ENCODE results near the gene SRSF9. TPM values are rescaled to one million over a fixed set of nuclear protein-coding genes. Genes with fewer than 3 reads are reported as not detected.

The SRSF9 gene
- total RNA-seq, 1 experiment from 2014 or later, result 319 TPM

GRCh38 chr12:120475643-120476042 lies 6.1 kb upstream of the SRSF9 start:
- H3K4me3 ChIP-seq (ENCODE audit: low read length), result no peak overlapping the region
- H3K27ac ChIP-seq (ENCODE audit: low read length), result peak overlapping the region; percentile 76; the same call in 1 of the 2 replicates
- H3K36me3 ChIP-seq (ENCODE audit: low read depth, low read length), result no peaks in the 10 kb centered on the region
- no peaks in the 10 kb centered on the region for H3K9me2 ChIP-seq (replicated peaks; ENCODE audit: low read length)
- peaks cover 44% of the 10 kb centered on the region for H3K4me1 ChIP-seq (ENCODE audit: insufficient read depth, low read length)
- no peak for TF ChIP-seq CTCF (conservative IDR thresholded peaks at IDR 0.05; ENCODE audit: low read depth, low read length)
- no peak for TF ChIP-seq EZH2 (IDR thresholded peaks at IDR 0.05; ENCODE audit: low read length, unreplicated experiment)
- TF ChIP-seq EZH2phosphoT487 (IDR thresholded peaks at IDR 0.05; ENCODE audit: borderline replicate concordance, low read length), result no peak
- H4K20me1 ChIP-seq (ENCODE audit: low read length), result no peaks in the 10 kb centered on the region
- peaks cover 34% of the 10 kb centered on the region for H3K79me2 ChIP-seq (ENCODE audit: low read length)
- H2AFZ ChIP-seq (ENCODE audit: low read length), result no peak overlapping the region
- H3F3A ChIP-seq (ENCODE audit: low read length, unreplicated experiment), result peaks cover 5% of the 10 kb centered on the region
- no peaks in the 10 kb centered on the region for H3K27me3 ChIP-seq (ENCODE audit: low read length)
- intact Hi-C loops (cut with micrococcal nuclease), result no loop called here
- ChIA-PET CTCF (interaction anchor here (0.6 kb wide), 1 partner anchor 282 kb away, joined by 3 read pairs; no protein-coding TSS in a partner anchor), POLR2A (ENCODE audit: unreplicated experiment) (no interaction called here)
- H3K9ac ChIP-seq (ENCODE audit: low read length), result no peak overlapping the region
- no peaks in the 10 kb centered on the region for H3K9me3 ChIP-seq (ENCODE audit: low read length)
- no TSS peak for BruUV-seq (replicated peaks)
- ATAC-seq (no peak), DNase-seq (no peak)
- H3K4me2 ChIP-seq (ENCODE audit: low read length), result no peak overlapping the region

- CTCF ChIA-PET, result interaction anchor here (1.1 kb wide), 1 partner anchor 37 kb away, joined by 3 read pairs; the partner anchor contains the start of gene COX6A1
- Histone ChIP-seq H3K4me1 (ENCODE audit: insufficient read depth, low read length) (peaks cover 47% of the 10 kb centered on the region), H3K9me2 (replicated peaks; ENCODE audit: low read length) (no peaks in the 10 kb centered on the region), H3F3A (ENCODE audit: low read length, unreplicated experiment) (peaks cover 5% of the 10 kb centered on the region), H4K20me1 (ENCODE audit: low read length) (no peaks in the 10 kb centered on the region), H3K27ac (ENCODE audit: low read length) (peak overlapping the region; percentile 80), H3K9ac (ENCODE audit: low read length) (peak overlapping the region; percentile 32), H3K4me2 (ENCODE audit: low read length) (peak overlapping the region; percentile 72), H3K27me3 (ENCODE audit: low read length) (no peaks in the 10 kb centered on the region), H2AFZ (ENCODE audit: low read length) (0 out of 2 replicates have a peak overlapping the region, but pooled peaks have one; percentile 1), H3K79me2 (ENCODE audit: low read length) (peaks cover 44% of the 10 kb centered on the region), H3K36me3 (ENCODE audit: low read depth, low read length) (no peaks in the 10 kb centered on the region), H3K4me3 (ENCODE audit: low read length) (peak overlapping the region; percentile 44), H3K9me3 (ENCODE audit: low read length) (no peaks in the 10 kb centered on the region)
- ATAC-seq (peak; percentile 88), DNase-seq (peak; percentile 99)
- POLR2A ChIA-PET (ENCODE audit: unreplicated experiment), result interaction anchor here (0.7 to 1.2 kb wide), 6 partner anchors 9 to 182 kb away, joined by 3 to 12 read pairs (median 4); partner anchors contain the start of genes DYNLL1 and POP5
- intact Hi-C loops (cut with micrococcal nuclease), result loop anchor here (1.0 kb wide), 2 partner anchors 15 to 22 kb away; partner anchors contain the start of gene DYNLL1
- no TSS peak for BruUV-seq (replicated peaks)
- TF ChIP-seq EZH2phosphoT487 (IDR thresholded peaks at IDR 0.05; ENCODE audit: borderline replicate concordance, low read length), result no peak
These were observed 5.0 kb upstream of the SRSF9 start for GRCh38 chr12:120474616-120474960.

- no peaks in the 10 kb centered on the region for H4K20me1 ChIP-seq (ENCODE audit: low read length)
- H2AFZ ChIP-seq (ENCODE audit: low read length), result no peak overlapping the region
- ChIA-PET POLR2A (ENCODE audit: unreplicated experiment) (interaction anchor here (0.7 to 1.2 kb wide), 5 partner anchors 22 to 182 kb away, joined by 3 to 12 read pairs (median 5); partner anchors contain the start of genes DYNLL1 and POP5), CTCF (interaction anchor here (0.7 to 1.1 kb wide), 2 partner anchors 36 to 1196 kb away, joined by 3 read pairs; partner anchors contain the start of genes COX6A1 and MORN3)
- ATAC-seq (no peak), DNase-seq (no peak)
- H3K27ac ChIP-seq (ENCODE audit: low read length), result peak overlapping the region; percentile 80
- no peaks in the 10 kb centered on the region for H3K27me3 ChIP-seq (ENCODE audit: low read length)
- H3K4me3 ChIP-seq (ENCODE audit: low read length), result peak overlapping the region; percentile 35
- no peaks in the 10 kb centered on the region for H3K9me3 ChIP-seq (ENCODE audit: low read length)
- H3F3A ChIP-seq (ENCODE audit: low read length, unreplicated experiment), result peaks cover 5% of the 10 kb centered on the region
- peak overlapping the region; percentile 17 for H3K9ac ChIP-seq (ENCODE audit: low read length)
- peak overlapping the region; percentile 72 for H3K4me2 ChIP-seq (ENCODE audit: low read length)
- intact Hi-C loops (cut with micrococcal nuclease), result loop anchor here (1.0 kb wide), 2 partner anchors 15 to 22 kb away; partner anchors contain the start of gene DYNLL1
- H3K36me3 ChIP-seq (ENCODE audit: low read depth, low read length), result no peaks in the 10 kb centered on the region
- no peaks in the 10 kb centered on the region for H3K9me2 ChIP-seq (replicated peaks; ENCODE audit: low read length)
- H3K79me2 ChIP-seq (ENCODE audit: low read length), result peaks cover 48% of the 10 kb centered on the region
- no peak for TF ChIP-seq EZH2 (IDR thresholded peaks at IDR 0.05; ENCODE audit: low read length, unreplicated experiment)
- no peak for TF ChIP-seq CTCF (conservative IDR thresholded peaks at IDR 0.05; ENCODE audit: low read depth, low read length)
- TF ChIP-seq EZH2phosphoT487 (IDR thresholded peaks at IDR 0.05; ENCODE audit: borderline replicate concordance, low read length), result no peak
- peaks cover 47% of the 10 kb centered on the region for H3K4me1 ChIP-seq (ENCODE audit: insufficient read depth, low read length)
- BruUV-seq (replicated peaks), result no TSS peak
These were observed 4.5 kb upstream of the SRSF9 start for GRCh38 chr12:120473807-120474615.
